Measurements from ENCODE around the gene MEGF6.

- TF ChIP-seq, protein P1, sequence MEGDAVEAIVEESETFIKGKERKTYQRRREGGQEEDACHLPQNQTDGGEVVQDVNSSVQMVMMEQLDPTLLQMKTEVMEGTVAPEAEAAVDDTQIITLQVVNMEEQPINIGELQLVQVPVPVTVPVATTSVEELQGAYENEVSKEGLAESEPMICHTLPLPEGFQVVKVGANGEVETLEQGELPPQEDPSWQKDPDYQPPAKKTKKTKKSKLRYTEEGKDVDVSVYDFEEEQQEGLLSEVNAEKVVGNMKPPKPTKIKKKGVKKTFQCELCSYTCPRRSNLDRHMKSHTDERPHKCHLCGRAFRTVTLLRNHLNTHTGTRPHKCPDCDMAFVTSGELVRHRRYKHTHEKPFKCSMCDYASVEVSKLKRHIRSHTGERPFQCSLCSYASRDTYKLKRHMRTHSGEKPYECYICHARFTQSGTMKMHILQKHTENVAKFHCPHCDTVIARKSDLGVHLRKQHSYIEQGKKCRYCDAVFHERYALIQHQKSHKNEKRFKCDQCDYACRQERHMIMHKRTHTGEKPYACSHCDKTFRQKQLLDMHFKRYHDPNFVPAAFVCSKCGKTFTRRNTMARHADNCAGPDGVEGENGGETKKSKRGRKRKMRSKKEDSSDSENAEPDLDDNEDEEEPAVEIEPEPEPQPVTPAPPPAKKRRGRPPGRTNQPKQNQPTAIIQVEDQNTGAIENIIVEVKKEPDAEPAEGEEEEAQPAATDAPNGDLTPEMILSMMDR (IDR thresholded peaks at IDR 0.05), result peak in 1 of 6 experiments; percentile 14
- TF ChIP-seq POLR2A (IDR thresholded peaks at IDR 0.05), result peak; percentile 59 to 61
Measured at GRCh38 chr1:3649342-3650247, 38.3 kb upstream of the MEGF6 start, which contains the start of gene WRAP73.

All from adrenal gland (tissue), 5 donors.